Mucosa of stomach (tissue), 1 donor: ENCODE results near the gene INTS7.
"Not testable (repeated sequence)": the region's sequence is repeated elsewhere in the genome, so short reads cannot be mapped to it uniquely, and the experiment has no call there.

Source experiments
- H3K27me3 ChIP-seq: one replicate; pipeline ENCODE4 v1.7.0; 2013; ENCODE audit warnings: mild to moderate bottlenecking, low read length; ENCODE audit not compliant: control insufficient read depth, insufficient read depth
- H3K36me3 ChIP-seq: one replicate; pipeline ENCODE4 v1.7.0; 2013; ENCODE audit warnings: low read length; ENCODE audit not compliant: control insufficient read depth, insufficient read depth
- H3K4me1 ChIP-seq: one replicate; pipeline ENCODE4 v1.7.0; 2013; ENCODE audit warnings: mild to moderate bottlenecking, low read length; ENCODE audit not compliant: control insufficient read depth, insufficient read depth
- H3K4me3 ChIP-seq: one replicate; pipeline ENCODE4 v1.7.0; 2013; ENCODE audit warnings: low read length
- H3K9ac ChIP-seq: one replicate; pipeline ENCODE4 v1.7.0; 2013; ENCODE audit warnings: mild to moderate bottlenecking, low read length, moderate library complexity
- H3K9me3 ChIP-seq: one replicate; pipeline ENCODE4 v1.7.0; 2013; ENCODE audit warnings: mild to moderate bottlenecking, low read length, moderate library complexity; ENCODE audit not compliant: control insufficient read depth
- donor health status: Pancreatic carcinoma.

Gene INTS7

GRCh38 chr1:211965108-211965805 lies 70.1 kb downstream of the INTS7 start:
- no peaks in the 10 kb centered on the region for H3K4me1 ChIP-seq
- no peaks in the 10 kb centered on the region for H3K36me3 ChIP-seq
- no peaks in the 10 kb centered on the region for H3K27me3 ChIP-seq
- H3K9ac ChIP-seq, result no peak overlapping the region
- no peak overlapping the region for H3K4me3 ChIP-seq
- no peaks in the 10 kb centered on the region for H3K9me3 ChIP-seq

- H3K36me3 ChIP-seq, result no peaks in the 10 kb centered on the region
- H3K4me1 ChIP-seq, result no peaks in the 10 kb centered on the region
- no peaks in the 10 kb centered on the region for H3K9me3 ChIP-seq
- H3K4me3 ChIP-seq, result no peak overlapping the region
- no peak overlapping the region for H3K9ac ChIP-seq
- H3K27me3 ChIP-seq, result no peaks in the 10 kb centered on the region
Measured at GRCh38 chr1:211959680-211960079, 75.7 kb downstream of the INTS7 start.

GRCh38 chr1:211959221-211959620 lies 76.1 kb downstream of the INTS7 start:
- Histone ChIP-seq H3K9me3 (no peaks in the 10 kb centered on the region), H3K9ac (no peak overlapping the region), H3K4me1 (no peaks in the 10 kb centered on the region), H3K36me3 (no peaks in the 10 kb centered on the region), H3K27me3 (no peaks in the 10 kb centered on the region), H3K4me3 (no peak overlapping the region)

- H3K9ac ChIP-seq, H3K9me3 ChIP-seq, H3K27me3 ChIP-seq, H3K4me3 ChIP-seq, H3K36me3 ChIP-seq, H3K4me1 ChIP-seq: not testable (repeated sequence)
Measured at GRCh38 chr1:211954028-211954427, 81.3 kb downstream of the INTS7 start.

- not testable (repeated sequence) for H3K4me3 ChIP-seq, H3K36me3 ChIP-seq, H3K4me1 ChIP-seq, H3K27me3 ChIP-seq, H3K9ac ChIP-seq, H3K9me3 ChIP-seq
Measured at GRCh38 chr1:211953543-211953942, 81.8 kb downstream of the INTS7 start.

- Histone ChIP-seq H3K9ac (no peak overlapping the region), H3K9me3 (no peaks in the 10 kb centered on the region), H3K4me1 (peaks cover 4% of the 10 kb centered on the region), H3K36me3 (no peaks in the 10 kb centered on the region), H3K4me3 (no peak overlapping the region), H3K27me3 (no peaks in the 10 kb centered on the region)
Measured at GRCh38 chr1:211952299-211952698, 83.1 kb downstream of the INTS7 start.

GRCh38 chr1:211951856-211952255 lies 83.5 kb downstream of the INTS7 start:
- Histone ChIP-seq H3K9ac (no peak overlapping the region), H3K27me3 (no peaks in the 10 kb centered on the region), H3K9me3 (no peaks in the 10 kb centered on the region), H3K36me3 (no peaks in the 10 kb centered on the region), H3K4me1 (peaks cover 4% of the 10 kb centered on the region), H3K4me3 (no peak overlapping the region)

- H3K9ac ChIP-seq, result no peak overlapping the region
- no peaks in the 10 kb centered on the region for H3K36me3 ChIP-seq
- H3K27me3 ChIP-seq, result no peaks in the 10 kb centered on the region
- no peaks in the 10 kb centered on the region for H3K9me3 ChIP-seq
- H3K4me1 ChIP-seq, result peaks cover 4% of the 10 kb centered on the region
- no peak overlapping the region for H3K4me3 ChIP-seq
Measured at GRCh38 chr1:211948377-211948776, 87.0 kb downstream of the INTS7 start.

- Histone ChIP-seq H3K9me3 (no peaks in the 10 kb centered on the region), H3K36me3 (no peaks in the 10 kb centered on the region), H3K27me3 (no peaks in the 10 kb centered on the region), H3K4me1 (peaks cover 4% of the 10 kb centered on the region), H3K4me3 (no peak overlapping the region), H3K9ac (no peak overlapping the region)
Measured at GRCh38 chr1:211947396-211948295, 87.7 kb downstream of the INTS7 start.

- Histone ChIP-seq H3K27me3 (no peaks in the 10 kb centered on the region), H3K36me3 (no peaks in the 10 kb centered on the region), H3K9ac (no peak overlapping the region), H3K4me3 (no peak overlapping the region), H3K4me1 (peaks cover 4% of the 10 kb centered on the region), H3K9me3 (no peaks in the 10 kb centered on the region)
Measured at GRCh38 chr1:211944733-211945500, 90.4 kb downstream of the INTS7 start.

- Histone ChIP-seq H3K27me3 (no peaks in the 10 kb centered on the region), H3K4me1 (no peaks in the 10 kb centered on the region), H3K36me3 (no peaks in the 10 kb centered on the region), H3K9ac (no peak overlapping the region), H3K9me3 (no peaks in the 10 kb centered on the region), H3K4me3 (no peak overlapping the region)
Measured at GRCh38 chr1:211942583-211942982, 92.8 kb downstream of the INTS7 start.
